Fibroblast of lung (primary cell): ENCODE results near the gene TBC1D22A. TPM values are rescaled to one million over a fixed set of nuclear protein-coding genes. Genes with fewer than 3 reads are reported as not detected.

Experiments
- DNase-seq, 2 donors: peaks; one replicate each; pipeline versions ENCODE4 v3.0.0 to v3.0.0-alpha.2; 2010; ENCODE audit warnings: low read depth in 2 of 2
- H2AFZ ChIP-seq: 2 replicates; pipeline ENCODE4 v1.5.1; 2012; ENCODE audit warnings: low read length, control low read depth, inconsistent platforms
- H3K27ac ChIP-seq: 2 replicates; pipeline ENCODE4 v1.5.1; 2011; ENCODE audit warnings: low read length, control low read depth; ENCODE audit not compliant: insufficient read depth
- H3K27me3 ChIP-seq: 2 replicates; pipeline ENCODE4 v1.5.1; 2011; ENCODE audit warnings: mild to moderate bottlenecking, low read length; ENCODE audit not compliant: control insufficient read depth, insufficient read depth
- H3K36me3 ChIP-seq: 2 replicates; pipeline ENCODE4 v1.5.1; 2011; ENCODE audit warnings: low read length; ENCODE audit not compliant: control insufficient read depth, insufficient read depth
- H3K4me1 ChIP-seq: 2 replicates; pipeline ENCODE4 v1.5.1; 2011; ENCODE audit warnings: low read length; ENCODE audit not compliant: control insufficient read depth, insufficient read depth; ENCODE audit errors: extremely low read depth
- H3K4me2 ChIP-seq: 2 replicates; pipeline ENCODE4 v1.5.1; 2011; ENCODE audit warnings: low read length, control low read depth; ENCODE audit not compliant: insufficient read depth; ENCODE audit errors: extremely low read depth
- H3K4me3 ChIP-seq, 4 experiments: fragments of 200-600 bp in 1 of 4; sonication (generic) in 1 of 4; replicated peaks in 1 of 4; 2 replicates each; pipeline ENCODE4 v1.5.1; 2011 to 2016; ENCODE audit warnings: low read length in 4 of 4, low read depth in 3 of 4, mild to moderate bottlenecking in 3 of 4, control low read depth in 2 of 4, inconsistent platforms in 1 of 4, mixed read lengths in 1 of 4; ENCODE audit not compliant: insufficient read depth in 1 of 4; ENCODE audit errors: control extremely low read depth in 1 of 4
- H3K79me2 ChIP-seq: 2 replicates; pipeline ENCODE4 v1.5.1; 2012; ENCODE audit warnings: mild to moderate bottlenecking, low read length, inconsistent platforms; ENCODE audit not compliant: control insufficient read depth, insufficient read depth
- H3K9ac ChIP-seq: 2 replicates; pipeline ENCODE4 v1.5.1; 2011; ENCODE audit warnings: mild to moderate bottlenecking, low read length, control low read depth; ENCODE audit not compliant: insufficient read depth
- H3K9me3 ChIP-seq: 2 replicates; pipeline ENCODE4 v1.5.1; 2012; ENCODE audit warnings: low read depth, low read length; ENCODE audit not compliant: control insufficient read depth, insufficient read depth
- H4K20me1 ChIP-seq: 2 replicates; pipeline ENCODE4 v1.5.1; 2011; ENCODE audit warnings: low read length; ENCODE audit not compliant: control insufficient read depth, insufficient read depth; ENCODE audit errors: extremely low read depth
- EZH2 ChIP-seq: IDR thresholded peaks from 2 replicates; pipeline ENCODE4 v1.5.1; 2012; ENCODE audit warnings: low read length, control low read depth, mild to moderate bottlenecking; ENCODE audit errors: missing control alignments
- polyA plus RNA-seq, 2 donors: library from polyadenylated mRNA; depleted of rRNA in 1 of 2; stranded (reverse) in 1 of 2; unstranded in 1 of 2; fragments of >200 nt; gene quantifications; 2 replicates each; pipeline ENCODE4 v1.2.1, GENCODE V29; 2011 to 2012; ENCODE audit warnings: missing spikeins in 1 of 2
- total RNA-seq: library from RNA; depleted of rRNA; stranded (reverse); fragments of >200 nt; gene quantifications from 2 replicates; pipeline ENCODE4 v1.2.1, GENCODE V29; 2014
- TF ChIP-seq, protein P1 (sequence below), 2 donors: IDR thresholded peaks in 1 of 2; conservative IDR thresholded peaks in 1 of 2; 1 replicate in 1 of 2; 2 replicates in 1 of 2; pipeline ENCODE4 v1.5.1; 2011 to 2012; ENCODE audit warnings: low read length in 2 of 2, control low read depth in 1 of 2, inconsistent platforms in 1 of 2, low read depth in 1 of 2, mild to moderate bottlenecking in 1 of 2

The TBC1D22A gene
- total and polyA plus RNA-seq, 2 donors (not counting 1 experiment from before 2014, with no cell fraction given), result 11.6 to 17.6 TPM

- Histone ChIP-seq H3K27me3 (no peaks in the 10 kb centered on the region), H3K4me1 (peaks cover 21% of the 10 kb centered on the region), H4K20me1 (no peaks in the 10 kb centered on the region), H3K4me2 (no peak overlapping the region), H3K9ac (no peak overlapping the region), H2AFZ (no peak overlapping the region), H3K27ac (no peak overlapping the region), H3K4me3 (no peak overlapping the region), H3K36me3 (no peaks in the 10 kb centered on the region), H3K79me2 (peaks cover 4% of the 10 kb centered on the region), H3K9me3 (no peaks in the 10 kb centered on the region)
- TF ChIP-seq EZH2, result no peak
- TF ChIP-seq, protein P1, sequence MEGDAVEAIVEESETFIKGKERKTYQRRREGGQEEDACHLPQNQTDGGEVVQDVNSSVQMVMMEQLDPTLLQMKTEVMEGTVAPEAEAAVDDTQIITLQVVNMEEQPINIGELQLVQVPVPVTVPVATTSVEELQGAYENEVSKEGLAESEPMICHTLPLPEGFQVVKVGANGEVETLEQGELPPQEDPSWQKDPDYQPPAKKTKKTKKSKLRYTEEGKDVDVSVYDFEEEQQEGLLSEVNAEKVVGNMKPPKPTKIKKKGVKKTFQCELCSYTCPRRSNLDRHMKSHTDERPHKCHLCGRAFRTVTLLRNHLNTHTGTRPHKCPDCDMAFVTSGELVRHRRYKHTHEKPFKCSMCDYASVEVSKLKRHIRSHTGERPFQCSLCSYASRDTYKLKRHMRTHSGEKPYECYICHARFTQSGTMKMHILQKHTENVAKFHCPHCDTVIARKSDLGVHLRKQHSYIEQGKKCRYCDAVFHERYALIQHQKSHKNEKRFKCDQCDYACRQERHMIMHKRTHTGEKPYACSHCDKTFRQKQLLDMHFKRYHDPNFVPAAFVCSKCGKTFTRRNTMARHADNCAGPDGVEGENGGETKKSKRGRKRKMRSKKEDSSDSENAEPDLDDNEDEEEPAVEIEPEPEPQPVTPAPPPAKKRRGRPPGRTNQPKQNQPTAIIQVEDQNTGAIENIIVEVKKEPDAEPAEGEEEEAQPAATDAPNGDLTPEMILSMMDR (conservative IDR thresholded peaks at IDR 0.05 in 1 of 2, IDR thresholded peaks at IDR 0.05 in 1 of 2; ENCODE audit: low read depth in 1 of 2, low read length in 2 of 2), result no peak
- DNase-seq, result no peak
These were observed 64.1 kb downstream of the TBC1D22A start for GRCh38 chr22:46826438-46827135.

DNA sequence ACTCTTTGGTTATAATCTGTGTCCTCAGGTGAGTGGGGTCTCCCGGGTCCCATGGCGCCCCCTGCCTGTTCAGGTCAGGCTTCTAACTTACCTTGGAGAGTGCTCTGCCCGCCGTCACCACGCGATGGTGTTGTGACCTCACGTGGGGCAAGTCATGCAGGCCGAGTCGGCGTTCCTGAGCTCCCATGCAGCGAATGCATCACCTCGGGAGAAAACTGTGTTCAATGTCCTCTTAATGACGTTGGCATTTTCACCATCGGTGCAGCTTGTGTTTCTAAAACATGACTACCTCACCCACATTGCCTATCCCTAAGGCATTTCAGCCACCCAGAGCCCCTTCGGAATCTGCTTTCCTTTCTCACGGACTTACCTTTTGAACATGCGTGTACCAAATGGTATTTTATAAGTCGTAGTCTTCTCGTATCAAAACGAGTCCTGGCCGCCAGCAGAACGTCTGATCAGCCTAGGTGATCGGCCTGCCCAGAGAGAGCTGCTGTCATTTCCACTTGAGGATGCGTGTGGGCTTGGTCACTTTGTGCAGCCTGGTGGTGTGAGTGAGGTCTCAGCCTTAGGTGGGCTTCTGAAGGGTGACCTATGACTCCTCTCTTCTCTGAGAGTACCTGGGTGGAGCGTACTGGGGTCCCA lies 64.8 kb downstream of the TBC1D22A start:
- H3K27me3 ChIP-seq, result no peaks in the 10 kb centered on the region
- no peaks in the 10 kb centered on the region for H3K9me3 ChIP-seq
- TF ChIP-seq, protein P1 (conservative IDR thresholded peaks at IDR 0.05 in 1 of 2, IDR thresholded peaks at IDR 0.05 in 1 of 2; ENCODE audit: low read depth in 1 of 2, low read length in 2 of 2), result no peak
- TF ChIP-seq EZH2, result no peak
- H3K4me2 ChIP-seq, result no peak overlapping the region
- H3K27ac ChIP-seq, result no peak overlapping the region
- H3K36me3 ChIP-seq, result no peaks in the 10 kb centered on the region
- H2AFZ ChIP-seq, result no peak overlapping the region
- H4K20me1 ChIP-seq, result no peaks in the 10 kb centered on the region
- H3K9ac ChIP-seq, result no peak overlapping the region
- peaks cover 21% of the 10 kb centered on the region for H3K4me1 ChIP-seq
- H3K79me2 ChIP-seq, result peaks cover 4% of the 10 kb centered on the region
- no peak for DNase-seq
- H3K4me3 ChIP-seq, result no peak overlapping the region

GRCh38 chr22:46827781-46828180 lies 65.3 kb downstream of the TBC1D22A start:
- TF ChIP-seq, protein P1 (conservative IDR thresholded peaks at IDR 0.05 in 1 of 2, IDR thresholded peaks at IDR 0.05 in 1 of 2; ENCODE audit: low read depth in 1 of 2, low read length in 2 of 2), result no peak
- TF ChIP-seq EZH2, result no peak
- Histone ChIP-seq H2AFZ (no peak overlapping the region), H3K79me2 (peaks cover 6% of the 10 kb centered on the region), H3K36me3 (no peaks in the 10 kb centered on the region), H3K27me3 (no peaks in the 10 kb centered on the region), H3K4me3 (no peak overlapping the region), H3K27ac (no peak overlapping the region), H3K4me2 (no peak overlapping the region), H4K20me1 (no peaks in the 10 kb centered on the region), H3K9ac (no peak overlapping the region), H3K4me1 (peaks cover 21% of the 10 kb centered on the region), H3K9me3 (no peaks in the 10 kb centered on the region)
- no peak for DNase-seq
